GM19452 (cell line): ENCODE measurements around the gene RAB30.
A peak's percentile ranks its signal among the peaks of the same experiment; 100 is the strongest.
"Not testable (repeated sequence)": the region's sequence is repeated elsewhere in the genome, so short reads cannot be mapped to it uniquely, and the experiment has no call there.

Experiments used
- ATAC-seq: cut with Tn5 transposase; IDR thresholded peaks from one replicate; pipeline ENCODE4 v1.9.1; 2021; ENCODE audit not compliant: unreplicated experiment

Gene RAB30

DNA sequence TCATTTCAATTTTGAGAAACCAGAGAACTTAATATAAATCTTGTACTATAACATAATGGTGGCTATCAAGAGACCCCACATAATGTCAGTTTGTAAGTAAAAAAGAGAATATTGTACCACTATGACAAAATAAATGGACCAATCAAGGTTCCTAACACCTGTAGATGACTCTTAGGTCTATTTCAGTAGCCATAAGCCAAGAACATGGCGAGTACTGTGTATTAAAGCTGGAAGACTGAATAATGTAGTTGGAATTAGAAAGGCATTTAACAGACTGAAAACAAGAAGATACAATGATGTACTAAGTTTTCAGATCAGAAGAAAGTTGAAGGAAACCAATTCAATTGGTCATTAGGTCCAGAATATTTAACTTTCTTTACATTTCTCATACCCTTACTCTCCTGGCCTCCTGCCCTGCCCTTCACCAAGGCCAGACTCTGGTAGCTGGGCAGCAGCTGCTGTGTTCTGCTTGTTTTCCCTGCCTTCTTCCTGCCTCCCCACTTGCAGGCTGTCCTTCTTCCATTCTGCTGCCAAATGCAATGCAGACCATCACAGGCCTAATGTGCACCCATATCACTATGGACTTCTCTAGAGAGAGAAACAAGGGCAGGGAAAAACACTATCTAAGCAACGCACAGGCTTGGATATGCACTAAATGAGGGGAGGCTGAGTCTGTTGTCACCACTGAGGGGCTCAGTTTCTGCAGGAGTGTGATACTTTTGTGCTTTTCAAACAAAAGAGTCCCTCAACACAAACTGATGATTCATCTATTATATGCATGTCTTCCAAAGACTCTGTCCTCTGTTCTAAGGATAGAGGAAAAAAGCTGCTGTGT lies 60.1 kb downstream of the RAB30 start:
- ATAC-seq, result no peak

DNA sequence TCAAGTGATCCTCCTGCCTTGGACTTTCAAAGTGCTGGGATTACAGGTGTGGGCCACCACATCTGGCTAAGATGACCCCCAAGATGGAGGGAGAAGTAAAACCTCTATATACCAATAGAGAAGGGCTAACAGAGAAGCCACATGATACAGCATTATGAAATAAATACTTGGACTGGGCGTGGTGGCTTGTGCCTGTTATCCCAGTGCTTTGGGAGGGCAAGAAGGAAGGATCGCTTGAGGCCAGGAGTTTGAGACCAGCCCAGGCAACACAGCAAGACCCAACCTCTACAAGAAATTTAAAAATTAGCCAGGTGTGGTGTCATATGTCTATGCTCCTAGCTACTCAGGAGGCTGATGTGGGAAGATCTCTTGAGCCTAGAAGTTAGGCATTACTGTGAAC lies 61.7 kb downstream of the RAB30 start:
- no peak for ATAC-seq

DNA sequence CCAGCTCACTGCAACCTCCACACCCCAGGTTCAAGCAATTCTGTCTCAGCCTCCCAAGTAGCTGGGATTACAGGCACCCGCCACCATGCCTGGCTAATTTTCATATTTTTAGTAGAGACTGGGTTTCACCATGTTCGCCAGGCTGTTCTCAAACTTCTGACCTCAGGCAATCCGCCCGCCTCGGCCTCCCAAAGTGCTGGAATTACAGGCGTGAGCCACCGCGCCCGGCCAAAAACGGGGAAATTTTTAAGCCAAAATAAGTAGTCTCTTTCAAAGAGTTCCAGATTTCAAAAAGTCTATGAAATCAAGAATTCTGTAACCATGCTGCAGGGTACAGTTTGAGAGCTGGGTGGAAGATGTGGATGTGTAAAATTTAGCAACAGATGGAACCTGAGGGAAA lies 62.6 kb downstream of the RAB30 start:
- ATAC-seq, result not testable (repeated sequence)

DNA sequence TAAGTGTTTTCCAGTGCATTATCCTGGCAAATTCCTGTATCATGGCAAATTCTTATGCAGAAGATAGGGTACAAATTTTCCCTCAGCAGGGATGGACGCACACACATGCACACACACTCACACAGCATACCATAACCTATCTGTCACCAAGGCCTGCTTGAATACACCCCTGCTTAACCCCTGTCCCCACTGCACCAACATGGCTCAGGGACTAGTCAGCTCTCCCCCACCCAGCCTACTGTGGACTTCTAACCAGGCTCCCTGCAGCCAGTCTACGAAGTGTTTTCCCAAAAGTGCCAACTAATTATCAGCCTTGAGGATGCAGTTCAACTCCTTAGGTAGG lies 63.1 kb downstream of the RAB30 start:
- no peak for ATAC-seq

DNA sequence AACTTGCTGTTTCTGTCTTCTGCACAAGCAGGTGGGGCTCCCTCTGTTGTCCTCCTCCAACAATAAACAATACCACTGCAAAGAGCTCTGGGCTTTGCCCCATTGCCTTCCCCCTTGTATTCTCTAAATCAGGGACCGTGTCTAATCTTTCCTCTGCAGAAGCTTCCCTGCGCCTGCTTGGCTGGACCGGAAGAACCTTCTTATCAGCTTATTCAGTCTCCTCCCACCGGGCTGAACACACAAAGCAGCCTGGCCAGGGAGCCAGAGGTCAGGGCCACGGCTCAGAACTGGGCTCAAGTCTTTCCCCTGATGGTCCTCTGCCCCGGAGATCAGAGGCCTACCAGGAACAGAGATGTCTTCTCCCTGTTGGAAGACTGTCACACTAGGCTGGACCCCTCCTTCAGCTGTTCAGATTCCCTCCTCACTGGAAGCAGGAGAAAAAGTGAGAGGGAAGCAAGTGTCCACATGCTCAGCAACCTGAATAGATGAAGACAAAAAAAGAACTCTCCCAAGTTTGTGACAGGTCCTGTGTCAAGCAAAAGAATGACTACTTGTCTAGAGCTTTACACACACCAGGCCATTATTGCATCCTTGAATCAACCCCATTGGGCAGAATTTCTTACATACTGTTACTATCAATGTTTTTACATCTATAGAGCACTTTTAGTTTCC lies 63.7 kb downstream of the RAB30 start:
- no peak for ATAC-seq

DNA sequence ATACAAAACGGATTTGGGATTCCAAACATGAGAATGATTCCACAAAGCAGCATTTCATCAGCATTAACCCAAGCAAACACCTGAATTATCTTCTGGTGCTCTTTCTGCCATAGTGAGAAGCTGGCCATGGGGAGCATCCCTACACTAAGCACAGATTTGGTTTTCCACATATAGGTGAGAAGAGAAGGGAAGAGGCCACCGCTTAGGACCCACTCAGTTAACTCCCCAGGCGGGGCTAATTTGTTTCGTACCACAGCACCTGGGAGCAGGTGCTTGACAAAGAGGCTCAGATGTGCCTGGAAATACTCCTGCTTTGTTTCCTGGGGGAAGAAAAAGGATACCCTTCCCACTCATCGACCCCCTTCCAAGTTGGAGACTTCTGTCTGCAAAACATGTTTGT lies 64.2 kb downstream of the RAB30 start:
- ATAC-seq, result no peak

DNA sequence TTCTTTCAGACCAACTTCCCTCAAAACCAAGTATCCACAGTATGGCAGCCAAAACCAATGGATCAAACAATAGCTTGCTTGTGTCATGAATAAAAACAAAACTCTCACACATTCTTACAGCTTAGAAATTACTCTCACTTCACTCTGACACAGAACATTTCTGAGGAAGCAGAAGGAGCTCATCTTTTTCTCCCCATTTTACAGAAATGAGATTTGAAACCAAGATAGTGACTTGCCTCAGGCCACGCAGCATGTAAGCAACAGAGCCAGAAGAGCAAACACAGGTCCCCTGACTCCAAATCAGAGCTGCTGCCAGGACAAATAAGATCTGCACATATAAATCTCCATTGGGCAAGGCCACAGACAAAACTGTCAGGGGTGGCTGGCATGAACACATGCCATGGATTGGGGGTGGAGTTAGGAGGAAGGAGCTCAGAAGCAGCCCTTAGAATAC lies 64.8 kb downstream of the RAB30 start:
- peak; percentile 65 for ATAC-seq

DNA sequence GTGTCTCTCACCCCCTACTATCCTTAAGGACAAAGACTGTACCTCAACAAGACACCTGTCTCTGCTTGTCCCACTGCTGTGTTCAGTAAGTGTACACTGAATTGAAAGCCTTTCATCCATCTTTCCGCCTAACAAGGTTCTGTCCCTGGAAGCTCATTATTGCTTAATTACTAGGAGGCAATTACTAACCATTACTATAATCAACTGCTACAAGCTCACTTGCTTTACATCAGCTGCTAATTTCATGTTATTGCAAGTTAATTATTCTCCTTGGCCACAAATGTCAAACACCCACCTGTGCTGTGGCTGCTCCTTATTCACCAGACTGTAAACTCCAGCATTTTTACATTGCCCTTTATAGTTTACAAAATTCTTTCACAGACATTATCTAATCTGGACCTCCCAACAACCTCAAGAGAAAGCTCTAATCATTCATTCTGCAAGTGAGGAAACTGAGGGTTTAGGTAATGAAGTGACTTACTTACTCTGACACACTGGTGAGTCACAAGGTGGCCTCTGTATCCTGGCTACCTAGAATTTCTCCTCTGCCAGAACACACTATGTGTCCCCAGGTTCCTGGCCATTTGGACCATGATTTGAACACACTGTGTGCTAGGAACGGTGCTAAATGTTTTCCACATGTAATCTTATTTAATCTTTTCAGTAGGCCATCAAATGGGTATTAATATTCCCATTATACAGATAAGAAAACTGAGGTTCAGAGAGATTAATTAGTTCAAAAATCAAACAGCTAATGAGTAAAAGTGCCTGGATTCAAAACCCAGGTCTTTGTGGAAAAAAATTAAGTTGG lies 66.7 kb downstream of the RAB30 start:
- ATAC-seq, result peak; percentile 33

DNA sequence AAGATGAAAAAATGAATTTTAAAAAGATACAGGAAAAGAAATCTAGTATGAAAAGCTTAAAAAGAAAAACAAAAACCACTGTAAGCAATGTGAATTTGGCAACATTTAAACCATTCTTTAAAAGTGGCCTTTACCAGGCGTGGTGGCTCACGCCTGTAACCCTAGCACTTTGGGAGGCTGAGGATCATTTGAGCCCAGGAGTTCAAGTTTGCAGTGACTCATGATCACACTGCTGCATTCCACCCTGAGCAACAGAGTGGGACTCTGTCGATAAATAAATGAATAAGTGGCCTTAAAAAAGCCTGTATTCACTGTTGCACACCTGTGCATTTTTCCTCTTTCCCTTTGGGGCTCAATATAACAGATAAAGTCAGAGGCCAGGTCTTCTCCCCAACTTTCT lies 69.2 kb downstream of the RAB30 start:
- ATAC-seq, result no peak

DNA sequence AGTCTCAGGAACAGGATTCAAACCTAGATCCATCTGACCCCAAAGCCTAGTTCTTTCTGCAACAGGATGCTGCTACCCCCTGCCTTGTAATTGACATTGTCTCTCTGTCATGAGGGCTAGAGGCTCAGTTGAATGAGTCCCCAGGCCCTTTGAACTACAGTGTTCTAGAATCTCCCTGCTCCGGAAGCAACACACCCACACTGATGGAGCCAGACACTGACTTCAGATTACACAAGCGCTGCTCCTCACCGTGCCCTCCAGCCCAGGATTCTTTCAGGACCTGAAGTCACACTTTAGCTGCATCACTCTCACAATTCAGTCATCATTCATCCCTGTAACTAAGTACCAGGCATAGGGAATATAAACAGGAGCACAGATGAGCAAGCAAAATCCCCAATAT lies 69.6 kb downstream of the RAB30 start:
- ATAC-seq, result no peak

DNA sequence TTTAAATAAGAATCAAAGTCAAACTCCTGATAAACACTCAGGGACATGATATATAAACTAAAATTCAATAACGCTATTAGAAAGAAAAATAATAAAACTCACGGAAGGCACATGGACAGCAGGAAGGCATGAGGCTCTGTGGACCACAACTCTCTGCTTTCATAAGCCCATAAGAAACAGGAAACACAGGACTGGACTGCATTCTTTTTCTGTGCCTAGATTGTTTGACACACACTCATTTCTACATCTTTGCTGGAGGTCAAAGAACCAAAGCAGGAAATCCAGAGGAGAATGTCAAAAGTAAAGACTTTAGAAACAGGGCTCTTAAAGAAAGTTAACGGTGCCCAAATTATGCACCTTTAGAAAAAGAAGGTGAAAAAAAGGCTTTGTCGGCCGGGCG lies 71.3 kb downstream of the RAB30 start:
- no peak for ATAC-seq

DNA sequence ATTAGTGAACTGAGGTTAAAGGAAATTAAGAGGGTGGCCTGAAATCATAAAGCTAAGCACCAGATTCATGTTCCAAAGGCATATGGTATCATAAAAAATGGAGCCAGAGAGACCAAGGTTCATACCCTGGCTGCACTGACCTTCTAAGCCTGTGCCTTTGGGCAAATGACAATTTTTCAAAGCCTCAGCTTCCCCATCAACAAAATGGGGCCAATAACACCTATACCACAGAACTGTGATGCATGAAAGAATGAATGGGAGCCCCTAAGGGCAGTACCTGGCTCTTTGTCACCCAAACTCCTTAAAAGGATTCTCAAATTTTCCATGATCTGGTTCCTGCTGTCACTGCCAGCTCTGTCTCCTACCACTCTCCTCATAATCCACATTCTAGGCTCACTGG lies 72.5 kb downstream of the RAB30 start:
- no peak for ATAC-seq

DNA sequence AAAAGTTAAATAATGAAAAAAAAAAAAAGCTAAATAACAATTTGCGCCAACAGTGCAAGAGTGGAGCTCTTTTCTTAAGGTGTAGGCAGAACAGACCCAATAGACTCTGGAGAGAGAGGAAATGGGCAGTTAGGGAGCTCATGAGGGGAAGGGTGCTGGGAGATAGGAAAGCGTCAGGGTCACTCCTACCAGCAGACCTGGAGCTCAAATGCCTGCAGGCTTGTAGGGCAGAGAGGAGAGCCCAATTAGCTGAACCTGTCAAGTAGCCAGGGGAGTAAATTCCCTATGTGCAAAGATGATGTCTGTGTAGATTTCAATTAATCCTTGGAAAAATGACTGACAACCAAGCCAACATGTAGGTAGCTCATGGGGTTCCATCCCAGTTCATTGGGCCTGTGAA lies 73.0 kb downstream of the RAB30 start:
- no peak for ATAC-seq

DNA sequence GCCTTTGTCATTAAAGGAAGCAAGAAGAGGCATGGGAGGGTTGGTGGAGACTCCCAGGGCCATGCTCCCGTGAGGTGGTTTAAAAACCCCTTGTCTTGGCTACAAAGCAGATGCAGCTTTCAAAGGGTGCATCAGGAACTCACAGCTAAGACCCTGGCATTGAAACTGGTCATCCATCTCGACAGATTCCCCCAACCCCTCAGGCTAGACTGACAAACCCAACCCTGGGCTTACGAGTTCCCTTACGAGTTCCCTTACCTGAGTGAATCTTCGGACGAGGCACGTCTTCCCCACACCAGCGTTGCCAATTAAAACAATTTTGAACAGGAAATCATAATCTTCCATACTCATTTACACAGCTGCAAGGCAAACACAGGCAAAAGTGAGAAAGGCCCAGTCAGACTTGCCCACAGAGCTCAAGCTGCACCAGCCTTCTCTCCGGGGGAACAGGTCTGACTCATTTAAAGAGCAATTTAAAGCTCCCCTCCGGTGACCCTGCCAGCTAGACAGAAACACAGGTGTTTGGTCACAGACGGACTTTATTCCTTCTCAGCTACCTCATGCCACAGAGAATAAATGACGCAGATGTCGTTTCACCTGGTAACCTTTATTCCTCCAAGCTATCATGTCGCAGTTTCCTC lies 74.6 kb downstream of the RAB30 start:
- ATAC-seq, result peak; percentile 92

DNA sequence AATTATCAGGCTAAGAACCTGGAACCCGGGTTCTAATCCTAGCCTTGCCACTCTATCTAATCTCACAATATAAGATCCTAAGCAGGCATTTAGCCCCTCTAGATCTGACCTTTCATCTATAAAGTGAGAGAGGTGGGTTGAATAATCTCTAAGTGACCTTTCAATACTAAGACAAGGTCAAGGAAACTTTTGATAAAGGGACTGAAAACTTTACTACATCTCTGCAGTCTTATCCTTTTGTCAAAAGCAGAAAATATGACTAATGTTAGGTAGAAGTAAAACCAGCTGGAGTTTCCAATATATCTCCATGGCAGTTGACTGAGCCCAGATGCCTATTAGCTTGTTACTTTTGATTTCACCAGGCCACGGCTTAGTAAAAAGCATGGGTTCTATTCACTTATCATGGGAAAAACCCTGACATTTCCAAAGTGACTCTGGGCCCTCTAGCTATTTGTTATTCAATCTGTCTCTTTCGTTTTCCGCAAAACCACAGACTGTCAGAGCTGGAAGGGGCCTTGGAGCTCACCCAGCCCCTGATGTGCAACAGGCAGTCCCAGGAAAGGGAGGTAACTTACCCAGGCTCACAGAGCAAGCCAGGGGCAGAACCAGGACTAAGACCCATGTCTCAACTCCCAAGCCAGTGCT lies 75.8 kb downstream of the RAB30 start:
- ATAC-seq, result no peak

DNA sequence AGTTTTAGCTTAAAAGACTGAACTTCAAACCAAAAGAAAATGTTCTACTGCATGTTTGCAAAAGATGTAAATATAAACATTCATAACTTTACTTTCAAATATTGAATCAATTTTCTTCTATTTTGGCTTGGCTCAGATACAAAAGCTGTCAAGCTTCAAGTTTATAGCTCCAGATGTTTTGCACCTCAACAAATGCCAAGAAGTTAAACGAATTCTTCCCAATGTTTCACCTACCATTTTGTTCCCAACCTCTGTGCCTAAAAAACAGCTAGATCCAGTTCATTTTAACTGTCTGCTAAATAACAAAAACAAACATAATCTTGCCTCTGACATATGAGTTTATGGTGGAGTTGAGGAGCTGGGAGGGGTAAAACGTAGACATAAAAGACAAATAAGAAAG lies 76.5 kb downstream of the RAB30 start:
- ATAC-seq, result no peak

DNA sequence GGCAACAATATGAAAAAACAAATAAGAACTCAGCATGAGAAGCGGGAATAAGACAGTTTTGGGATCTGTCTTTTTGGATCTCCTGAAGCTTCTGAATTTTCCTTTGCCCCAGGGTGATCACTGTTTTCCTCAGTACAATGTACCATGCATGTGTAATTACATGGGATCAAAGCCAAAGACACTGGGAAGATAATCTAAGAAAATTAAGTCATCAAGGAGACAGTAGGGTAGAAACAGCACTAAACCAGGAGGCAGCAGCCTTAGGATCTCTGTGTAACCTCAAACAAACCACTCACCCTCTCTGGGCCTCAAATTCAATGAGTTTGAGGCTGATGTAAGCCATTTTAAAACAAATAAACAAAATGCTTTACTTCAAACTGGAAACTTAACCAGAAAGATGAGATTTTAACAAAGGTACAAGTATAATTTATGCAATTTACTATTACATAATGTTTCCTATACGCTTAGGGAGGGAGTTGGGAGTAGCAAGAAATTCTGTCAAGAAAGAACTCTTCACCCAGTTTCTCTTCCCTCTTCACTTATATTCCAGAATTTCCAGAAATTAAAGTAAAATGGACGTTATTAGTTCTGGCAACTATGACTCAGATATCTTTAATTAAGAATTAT lies 77.0 kb downstream of the RAB30 start:
- no peak for ATAC-seq

DNA sequence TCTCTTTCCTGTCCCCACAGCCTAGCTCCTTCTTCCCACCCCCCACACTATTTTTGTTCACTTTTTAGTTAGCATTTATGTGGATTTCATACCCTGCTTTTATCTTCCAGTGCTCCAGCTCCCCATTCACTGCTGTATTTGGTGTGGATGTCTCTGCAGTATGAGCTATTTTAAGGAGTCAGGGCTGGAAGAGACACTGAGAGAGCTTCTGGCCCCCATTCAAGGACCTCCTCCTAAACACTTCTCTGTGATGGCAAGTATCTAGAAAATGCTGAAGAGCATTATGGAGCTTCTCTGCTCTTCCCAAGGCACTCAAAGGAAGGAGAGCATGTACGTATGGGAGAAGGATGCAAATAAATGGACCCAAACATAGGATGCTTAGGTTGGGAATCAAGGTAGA lies 79.5 kb downstream of the RAB30 start:
- ATAC-seq, result no peak

DNA sequence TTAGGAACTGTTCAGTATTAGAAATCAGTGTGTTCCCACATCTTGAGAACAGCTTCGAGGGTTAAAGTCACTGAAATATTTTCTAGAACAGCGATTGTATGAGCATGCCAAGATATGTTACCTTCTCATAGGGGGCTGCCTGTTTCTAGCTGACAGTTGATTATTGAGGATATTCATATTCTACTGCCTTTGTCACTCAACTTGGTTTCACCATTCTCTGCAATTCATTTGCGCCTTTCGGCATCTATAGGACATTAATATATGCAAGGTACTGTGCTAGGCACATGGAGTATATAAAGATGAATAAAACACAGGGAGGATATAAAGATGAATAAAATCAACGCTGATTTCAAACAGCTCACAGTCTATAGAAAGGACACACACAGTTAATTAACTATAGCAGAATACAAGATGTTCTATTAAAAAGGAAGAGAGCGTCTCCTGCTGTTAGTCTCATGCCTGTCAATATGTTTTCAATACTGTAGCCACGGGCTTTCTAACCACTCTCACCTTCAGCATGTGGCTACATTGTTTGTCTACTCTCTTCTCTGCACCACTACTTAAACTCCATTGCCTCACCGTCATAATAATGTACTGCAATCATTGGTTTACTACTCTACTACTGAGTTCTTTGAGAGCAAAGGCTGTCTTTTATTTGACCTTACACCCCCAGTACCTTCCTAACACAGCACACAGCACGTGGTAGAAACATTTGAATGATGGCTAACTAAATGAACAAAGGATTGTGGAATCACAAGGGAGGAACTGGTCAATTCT lies 81.9 kb downstream of the RAB30 start:
- no peak for ATAC-seq
